Nephron progenitor cell (in vitro differentiated cells): ENCODE measurements around the gene DNMT3A.

Source experiments
- DNase-seq: peaks from one replicate; pipeline ENCODE4 v3.0.0; 2021
- H3K27ac Mint-ChIP-seq: 2 replicates; pipeline ENCODE4 v1.8.0; 2021; ENCODE audit warnings: mild to moderate bottlenecking, moderate library complexity, mixed read lengths
- H3K27me3 Mint-ChIP-seq: 2 replicates; pipeline ENCODE4 v1.8.0; 2021; ENCODE audit warnings: mild to moderate bottlenecking, low read depth, mixed read lengths; ENCODE audit not compliant: poor library complexity
- H3K36me3 Mint-ChIP-seq: 2 replicates; pipeline ENCODE4 v1.8.0; 2021; ENCODE audit warnings: low read depth, mixed read lengths
- H3K4me1 Mint-ChIP-seq: 2 replicates; pipeline ENCODE4 v1.8.0; 2021; ENCODE audit warnings: mixed read lengths
- H3K4me3 Mint-ChIP-seq: 2 replicates; pipeline ENCODE4 v1.8.0; 2021; ENCODE audit warnings: mild to moderate bottlenecking, moderate library complexity, mixed read lengths
- H3K9me3 Mint-ChIP-seq: 2 replicates; pipeline ENCODE4 v1.8.0; 2021; ENCODE audit warnings: mild to moderate bottlenecking, moderate library complexity, mixed read lengths
- CTCF ChIP-seq: fragments of 200-600 bp; sonication (generic); IDR thresholded peaks from 2 replicates; pipeline ENCODE4 v1.5.0; 2021; ENCODE audit warnings: antibody characterized with exemption

DNMT3A gene

GRCh38 chr2:25237764-25238163 is 104.0 kb downstream of the DNMT3A start:
- peak overlapping the region; percentile 77 for H3K27ac Mint-ChIP-seq
- TF ChIP-seq CTCF = no peak
- H3K9me3 Mint-ChIP-seq = no peaks in the 10 kb centered on the region
- peaks cover 12% of the 10 kb centered on the region for H3K4me1 Mint-ChIP-seq
- no peak for DNase-seq
- peaks cover 76% of the 10 kb centered on the region for H3K36me3 Mint-ChIP-seq
- H3K4me3 Mint-ChIP-seq = no peak overlapping the region
- H3K27me3 Mint-ChIP-seq = no peaks in the 10 kb centered on the region

- Mint-ChIP-seq H3K4me3 (no peak overlapping the region), H3K36me3 (peaks cover 71% of the 10 kb centered on the region), H3K4me1 (peaks cover 6% of the 10 kb centered on the region), H3K27me3 (no peaks in the 10 kb centered on the region), H3K9me3 (no peaks in the 10 kb centered on the region), H3K27ac (peak overlapping the region; percentile 23)
- no peak for DNase-seq
- TF ChIP-seq CTCF = no peak
These were observed 105.0 kb downstream of the DNMT3A start for GRCh38 chr2:25236736-25237135.

- Mint-ChIP-seq H3K4me1 (peaks cover 19% of the 10 kb centered on the region), H3K4me3 (no peak overlapping the region), H3K36me3 (peaks cover 54% of the 10 kb centered on the region), H3K9me3 (no peaks in the 10 kb centered on the region), H3K27me3 (no peaks in the 10 kb centered on the region), H3K27ac (peak overlapping the region; percentile 69)
- DNase-seq = no peak
- TF ChIP-seq CTCF = no peak
These were observed 107.0 kb downstream of the DNMT3A start for GRCh38 chr2:25234738-25235137.

- Mint-ChIP-seq H3K36me3 (peaks cover 51% of the 10 kb centered on the region), H3K4me1 (peaks cover 26% of the 10 kb centered on the region), H3K9me3 (no peaks in the 10 kb centered on the region), H3K27ac (peak overlapping the region; percentile 90), H3K4me3 (no peak overlapping the region), H3K27me3 (no peaks in the 10 kb centered on the region)
- no peak for DNase-seq
- no peak for TF ChIP-seq CTCF
These were observed 107.7 kb downstream of the DNMT3A start for GRCh38 chr2:25233916-25234605.

GRCh38 chr2:25232248-25232825 is 109.4 kb downstream of the DNMT3A start:
- Mint-ChIP-seq H3K4me3 (no peak overlapping the region), H3K27ac (peak overlapping the region; percentile 40), H3K4me1 (peaks cover 43% of the 10 kb centered on the region), H3K36me3 (peaks cover 44% of the 10 kb centered on the region), H3K9me3 (no peaks in the 10 kb centered on the region), H3K27me3 (peaks cover 3% of the 10 kb centered on the region)
- TF ChIP-seq CTCF = no peak
- no peak for DNase-seq

GRCh38 chr2:25230948-25231311 is 110.8 kb downstream of the DNMT3A start:
- Mint-ChIP-seq H3K27me3 (peaks cover 3% of the 10 kb centered on the region), H3K27ac (no peak overlapping the region), H3K4me1 (peaks cover 39% of the 10 kb centered on the region), H3K36me3 (peaks cover 35% of the 10 kb centered on the region), H3K9me3 (no peaks in the 10 kb centered on the region), H3K4me3 (no peak overlapping the region)
- TF ChIP-seq CTCF = no peak
- DNase-seq = no peak
